GM12873 (cell line): ENCODE data around the gene FARP2.

Experiments
- TF ChIP-seq, protein P1 (sequence below): IDR thresholded peaks from 2 replicates; pipeline ENCODE4 v1.5.1; 2012; ENCODE audit warnings: low read depth, mild to moderate bottlenecking, moderate library complexity, low read length, control low read depth; ENCODE audit not compliant: insufficient read depth; ENCODE audit errors: missing control alignments

The FARP2 gene

DNA sequence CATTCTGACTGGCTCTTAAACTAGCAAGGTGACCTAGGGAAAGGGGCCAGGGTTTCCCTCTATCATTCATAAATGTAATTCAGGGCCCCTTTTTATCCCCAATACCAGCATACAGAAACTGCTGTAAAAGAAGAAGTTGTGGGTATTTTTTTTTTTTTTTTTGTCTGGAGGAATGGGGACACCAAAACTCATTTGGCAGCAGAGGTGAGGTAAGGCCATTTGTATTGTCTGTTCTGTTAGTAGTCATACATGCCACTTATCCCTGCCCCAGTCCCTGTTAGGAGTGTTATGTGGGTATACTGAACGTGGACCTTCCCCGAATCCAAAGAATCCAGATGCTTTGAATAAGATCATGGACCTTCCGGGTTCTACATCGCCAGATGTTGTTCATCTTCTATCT lies 38.7 kb upstream of the FARP2 start:
- TF ChIP-seq, protein P1, sequence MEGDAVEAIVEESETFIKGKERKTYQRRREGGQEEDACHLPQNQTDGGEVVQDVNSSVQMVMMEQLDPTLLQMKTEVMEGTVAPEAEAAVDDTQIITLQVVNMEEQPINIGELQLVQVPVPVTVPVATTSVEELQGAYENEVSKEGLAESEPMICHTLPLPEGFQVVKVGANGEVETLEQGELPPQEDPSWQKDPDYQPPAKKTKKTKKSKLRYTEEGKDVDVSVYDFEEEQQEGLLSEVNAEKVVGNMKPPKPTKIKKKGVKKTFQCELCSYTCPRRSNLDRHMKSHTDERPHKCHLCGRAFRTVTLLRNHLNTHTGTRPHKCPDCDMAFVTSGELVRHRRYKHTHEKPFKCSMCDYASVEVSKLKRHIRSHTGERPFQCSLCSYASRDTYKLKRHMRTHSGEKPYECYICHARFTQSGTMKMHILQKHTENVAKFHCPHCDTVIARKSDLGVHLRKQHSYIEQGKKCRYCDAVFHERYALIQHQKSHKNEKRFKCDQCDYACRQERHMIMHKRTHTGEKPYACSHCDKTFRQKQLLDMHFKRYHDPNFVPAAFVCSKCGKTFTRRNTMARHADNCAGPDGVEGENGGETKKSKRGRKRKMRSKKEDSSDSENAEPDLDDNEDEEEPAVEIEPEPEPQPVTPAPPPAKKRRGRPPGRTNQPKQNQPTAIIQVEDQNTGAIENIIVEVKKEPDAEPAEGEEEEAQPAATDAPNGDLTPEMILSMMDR: no peak

DNA sequence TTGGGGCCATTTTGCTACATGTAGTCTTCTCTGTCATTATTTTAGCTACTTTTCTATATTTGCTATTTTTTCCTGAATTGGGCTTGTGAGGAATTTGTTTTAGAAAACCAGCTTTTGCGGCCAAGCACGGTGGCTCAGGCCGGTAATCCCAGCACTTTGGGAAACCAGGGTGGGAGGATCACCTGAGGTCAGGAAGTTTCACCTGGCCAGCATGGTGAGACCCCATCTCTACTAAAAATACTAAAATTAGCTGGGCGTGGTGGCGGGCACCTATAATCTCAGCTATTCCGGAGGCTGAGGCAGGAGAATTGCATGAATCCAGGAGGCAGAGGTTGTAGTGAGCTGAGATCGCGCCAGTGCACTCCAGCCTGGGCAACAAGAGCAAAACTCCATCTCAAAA lies 35.7 kb upstream of the FARP2 start:
- TF ChIP-seq, protein P1: no peak

DNA sequence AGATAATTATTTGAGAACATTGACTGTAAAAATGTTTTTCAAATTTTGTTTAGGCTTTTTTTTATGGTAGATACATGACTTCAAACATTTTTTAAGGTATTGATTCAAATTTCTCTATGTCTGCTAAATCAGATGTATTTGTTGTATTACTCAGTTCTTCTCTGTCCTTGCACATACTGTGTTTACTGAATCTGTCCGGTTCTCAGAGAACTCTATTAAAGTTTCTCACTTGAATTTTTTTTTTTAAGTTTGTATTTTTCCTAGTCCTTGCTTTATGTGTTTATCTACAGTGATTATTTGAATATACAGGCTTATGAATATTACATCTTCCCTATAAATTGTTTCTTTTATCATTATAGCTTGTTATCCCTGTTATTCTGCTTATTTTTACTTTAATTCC lies 35.1 kb upstream of the FARP2 start:
- TF ChIP-seq, protein P1: no peak

DNA sequence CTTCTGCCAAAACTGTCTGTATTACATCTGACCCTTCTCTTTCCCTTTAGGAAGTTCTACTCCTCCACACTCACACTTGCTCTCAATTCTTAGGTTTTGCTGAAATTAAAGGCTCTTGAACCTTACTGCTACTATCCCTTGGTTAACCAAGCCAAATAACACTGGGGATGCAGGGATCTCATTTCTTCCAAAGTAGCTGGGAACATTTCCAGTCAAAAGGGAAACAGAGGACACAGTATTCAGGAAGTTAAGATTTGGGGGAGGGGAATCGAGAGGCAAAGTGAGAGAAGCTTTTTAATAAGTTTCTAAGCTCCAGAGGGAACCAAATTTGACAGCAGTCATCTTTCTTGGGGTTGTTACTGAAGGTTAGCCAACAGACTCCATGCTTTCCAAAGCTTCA lies 34.2 kb upstream of the FARP2 start:
- TF ChIP-seq, protein P1: no peak

DNA sequence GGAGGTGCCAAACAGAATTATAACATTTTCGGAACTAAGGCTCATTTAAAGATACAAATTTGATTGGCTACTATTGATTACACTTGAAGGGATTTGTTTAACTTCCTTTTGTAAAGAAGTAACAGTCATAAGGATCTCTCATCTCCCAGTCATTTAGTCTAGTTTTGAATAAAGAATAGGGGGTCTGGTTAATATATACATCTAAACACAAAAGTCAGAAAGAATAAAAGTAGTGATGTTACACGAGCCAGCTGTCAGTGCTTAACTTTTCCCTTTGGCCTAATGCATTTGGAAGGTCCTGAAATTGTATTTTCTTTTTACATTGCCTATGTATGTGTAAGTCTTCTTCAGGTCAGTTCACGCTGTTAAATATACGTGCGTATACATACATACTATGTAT lies 32.3 kb upstream of the FARP2 start:
- TF ChIP-seq, protein P1: no peak

DNA sequence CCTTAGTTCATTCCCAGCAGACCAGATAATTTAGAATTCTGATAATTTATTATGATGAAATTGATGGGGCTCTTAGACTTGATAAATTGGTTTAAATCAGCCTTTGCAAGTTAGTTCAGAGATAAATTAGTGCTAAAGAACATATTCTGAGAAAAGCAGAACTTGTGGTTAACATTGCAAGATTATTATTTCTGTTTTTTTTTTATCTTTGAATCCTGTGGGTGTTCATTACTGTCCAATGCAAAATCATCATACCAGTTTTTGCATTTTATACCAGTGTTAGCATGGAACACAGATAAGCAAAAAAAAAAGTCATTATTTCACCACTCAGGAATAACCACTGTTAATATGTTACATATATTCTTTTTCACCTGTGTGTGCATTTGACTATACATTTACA lies 31.3 kb upstream of the FARP2 start:
- TF ChIP-seq, protein P1: no peak

DNA sequence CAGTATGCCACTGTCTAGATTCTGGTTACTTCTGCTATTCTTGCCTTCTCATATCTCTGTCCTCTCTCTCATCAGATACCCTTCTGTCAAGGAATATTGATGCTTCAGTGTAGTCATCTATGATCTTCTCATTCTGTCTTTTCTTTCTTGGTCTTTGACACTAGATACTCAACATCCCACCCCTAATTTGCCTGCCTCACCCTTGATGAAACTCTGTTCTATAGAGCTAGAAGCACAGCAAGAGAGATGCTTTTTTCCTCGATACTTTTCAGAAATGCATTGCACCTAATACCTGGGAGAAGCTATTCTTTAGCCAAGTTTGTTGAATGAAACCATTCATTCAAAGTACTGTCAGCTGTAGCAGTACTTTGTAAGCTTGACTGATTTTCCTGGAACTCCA lies 30.8 kb upstream of the FARP2 start:
- TF ChIP-seq, protein P1: no peak
